ENCODE measurements around the gene DRGX.

Gene DRGX

GRCh38 chr10:49361178-49361554 lies 34.7 kb downstream of the DRGX start:
- no peak for ATAC-seq

DNA sequence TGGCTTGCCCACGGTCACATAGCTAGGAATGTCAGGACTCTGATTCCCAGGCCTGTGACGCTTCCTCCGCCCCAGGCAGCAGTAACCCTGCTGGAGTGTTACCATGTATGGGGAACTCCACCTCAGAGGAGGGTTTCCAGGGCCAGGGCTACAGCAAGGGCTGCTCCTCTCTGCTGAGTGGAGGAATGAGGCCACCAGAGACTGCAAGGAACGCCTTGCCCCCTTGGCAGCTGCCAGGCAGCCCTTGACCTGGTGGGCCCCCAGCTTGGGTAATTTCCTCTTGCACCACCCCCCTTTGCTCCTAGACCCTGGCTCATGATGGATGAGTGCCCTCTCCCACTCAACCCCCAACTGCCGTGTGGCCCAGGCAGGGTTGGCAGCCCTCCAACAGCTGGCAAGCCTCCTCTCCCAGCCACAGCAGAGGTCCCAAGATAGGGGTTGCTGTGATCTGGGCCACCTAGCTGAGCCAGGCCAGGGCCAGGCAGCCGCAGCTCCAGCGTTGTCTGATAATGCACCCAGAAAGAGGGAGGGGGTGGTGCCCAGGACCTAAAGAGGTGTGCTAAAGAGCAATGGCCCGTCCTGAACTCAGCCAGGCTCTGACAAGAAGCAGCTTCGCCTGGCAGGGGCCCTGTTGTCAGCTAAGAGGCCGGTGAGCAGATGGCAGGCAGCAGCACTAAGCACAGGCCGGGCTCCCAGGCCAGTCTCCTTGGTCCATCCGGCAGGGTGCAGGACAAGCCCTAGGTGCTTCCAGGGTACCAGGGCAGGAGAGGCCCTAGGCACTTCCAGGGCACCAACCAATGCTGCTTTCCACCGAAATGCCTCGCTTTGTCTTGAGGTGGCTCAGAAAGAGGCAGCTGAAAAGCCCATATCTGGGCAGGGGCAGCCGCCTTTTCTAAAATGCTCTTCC lies 35.4 kb downstream of the DRGX start:
- ATAC-seq, result no peak

GRCh38 chr10:49359349-49360270 lies 36.3 kb downstream of the DRGX start:
- no peak for ATAC-seq

DNA sequence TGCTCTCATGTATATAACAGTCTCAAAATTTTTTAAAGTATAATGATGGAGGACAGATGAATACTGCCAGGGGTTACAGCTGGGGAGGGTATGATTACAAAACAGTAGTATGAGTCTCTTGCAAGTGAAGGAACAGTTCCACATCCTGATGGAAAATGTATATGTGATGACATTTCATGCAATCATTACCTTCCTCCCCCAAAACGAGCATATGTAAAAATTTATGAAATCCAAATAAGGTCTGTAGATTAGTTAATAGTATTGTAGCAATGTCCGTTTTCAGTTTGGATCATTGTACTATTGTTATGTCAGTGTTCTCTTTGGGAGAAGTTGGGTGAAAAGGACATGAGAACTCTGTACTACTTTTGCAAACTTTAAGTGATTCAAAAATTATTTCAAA lies 38.0 kb downstream of the DRGX start:
- no peak for ATAC-seq

- peak in 1 of 2 donors; percentile 31 for ATAC-seq
These were observed 38.9 kb downstream of the DRGX start for GRCh38 chr10:49356944-49357343.

- ATAC-seq, result no peak
These were observed 39.7 kb downstream of the DRGX start for GRCh38 chr10:49356181-49356580.

DNA sequence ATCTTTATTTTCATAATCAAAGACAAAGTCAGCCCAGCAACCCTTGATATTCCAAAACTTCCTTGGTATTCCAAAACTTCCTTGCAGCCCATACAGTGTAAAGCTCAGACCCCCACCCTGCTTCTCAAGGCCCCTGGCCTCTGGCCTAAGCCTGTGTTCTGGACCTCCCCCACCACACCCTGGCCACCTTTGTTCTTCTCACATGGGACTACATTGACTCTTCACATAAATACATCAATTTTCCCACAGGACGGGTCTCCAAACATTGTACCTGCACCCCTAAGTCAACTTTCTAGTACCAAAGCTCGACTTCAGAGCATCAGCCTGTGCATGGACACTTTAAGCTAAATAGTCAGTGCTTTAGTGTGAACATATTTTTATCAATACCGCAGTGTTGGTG lies 40.7 kb downstream of the DRGX start:
- no peak for ATAC-seq

DNA sequence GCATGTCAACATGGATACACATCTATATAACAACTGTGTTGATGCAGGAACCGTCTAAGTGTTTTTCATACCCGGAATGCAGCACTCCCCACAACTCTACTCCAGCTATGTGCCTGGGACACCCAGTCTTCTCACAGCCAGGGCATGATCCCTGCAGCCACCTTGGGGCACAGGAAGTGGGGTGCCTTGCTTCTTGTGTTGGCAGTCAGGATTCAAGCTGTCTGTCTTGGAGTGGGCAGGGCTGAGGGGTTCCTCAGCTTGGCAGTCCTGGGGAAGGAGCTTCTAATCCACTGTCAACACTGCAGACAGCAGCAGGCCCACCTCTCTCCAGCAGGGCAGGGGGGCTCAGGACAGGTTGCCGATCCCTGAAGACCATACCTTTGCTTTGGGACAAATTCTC lies 41.3 kb downstream of the DRGX start:
- ATAC-seq, result no peak

- no peak for ATAC-seq
These were observed 41.9 kb downstream of the DRGX start for GRCh38 chr10:49353895-49354566.

GRCh38 chr10:49353026-49353894 lies 42.6 kb downstream of the DRGX start:
- ATAC-seq, result no peak

- ATAC-seq, result no peak
These were observed 43.6 kb downstream of the DRGX start for GRCh38 chr10:49352323-49352722.

DNA sequence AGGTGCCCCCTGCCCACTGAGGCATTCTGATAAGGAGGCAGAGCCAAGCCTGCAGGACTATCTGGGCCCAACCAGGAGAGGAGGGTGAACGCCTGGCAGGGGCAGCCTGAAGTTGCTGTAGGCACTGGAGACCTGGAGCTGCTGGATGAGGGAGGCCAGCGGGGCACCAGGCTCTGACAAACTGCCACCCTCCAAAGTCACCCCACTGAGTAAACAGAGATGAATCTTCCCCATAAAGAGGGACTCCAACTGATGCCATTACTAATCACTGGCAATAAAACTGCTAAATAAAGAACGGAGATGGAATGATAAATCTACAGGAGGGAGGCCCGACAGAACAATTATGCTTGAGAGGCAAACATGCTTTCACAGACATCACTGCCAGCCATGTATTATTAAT lies 44.2 kb downstream of the DRGX start:
- ATAC-seq, result no peak

GRCh38 chr10:49350846-49351532 lies 44.9 kb downstream of the DRGX start:
- no peak for ATAC-seq

DNA sequence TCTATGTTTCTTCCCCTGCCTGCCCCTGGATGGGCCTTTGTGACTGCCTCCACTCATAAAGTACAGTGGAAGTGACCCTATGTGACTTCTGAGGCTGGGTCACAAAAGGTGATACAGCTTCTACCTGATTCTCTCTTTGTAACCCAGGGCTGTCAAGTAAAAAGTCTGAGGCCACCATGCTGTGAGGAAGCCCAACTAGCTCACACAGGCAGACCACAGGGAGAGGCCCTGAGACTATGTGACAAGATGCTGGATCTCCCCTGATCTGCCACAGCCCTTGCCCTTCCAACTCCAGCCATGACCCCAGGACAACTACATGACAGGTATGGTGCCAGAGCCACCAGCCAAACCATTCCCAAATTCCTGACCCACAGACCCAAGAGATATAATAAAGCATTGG lies 45.8 kb downstream of the DRGX start:
- ATAC-seq, result no peak

DNA sequence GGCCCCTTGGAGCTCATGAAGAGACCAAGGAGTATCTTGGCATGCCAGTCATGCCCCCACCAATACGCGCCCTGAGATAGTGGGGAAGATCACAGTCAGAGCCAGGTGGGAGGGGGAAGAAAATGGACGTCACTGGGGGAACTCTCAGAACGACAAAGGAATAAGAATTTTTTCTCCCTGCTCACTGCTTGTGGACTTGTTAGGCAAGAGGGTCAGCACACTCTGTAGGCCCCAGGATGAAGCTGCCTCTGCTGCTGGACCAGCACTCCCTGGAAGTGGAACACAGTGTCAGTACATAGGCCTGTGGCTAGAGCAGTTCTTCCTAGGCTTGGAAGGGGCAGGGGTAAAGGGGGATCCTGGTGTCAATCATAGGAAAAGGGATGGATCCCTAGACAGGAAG lies 46.5 kb downstream of the DRGX start:
- no peak for ATAC-seq

GRCh38 chr10:49348593-49348992 lies 47.3 kb downstream of the DRGX start:
- ATAC-seq, result no peak

DNA sequence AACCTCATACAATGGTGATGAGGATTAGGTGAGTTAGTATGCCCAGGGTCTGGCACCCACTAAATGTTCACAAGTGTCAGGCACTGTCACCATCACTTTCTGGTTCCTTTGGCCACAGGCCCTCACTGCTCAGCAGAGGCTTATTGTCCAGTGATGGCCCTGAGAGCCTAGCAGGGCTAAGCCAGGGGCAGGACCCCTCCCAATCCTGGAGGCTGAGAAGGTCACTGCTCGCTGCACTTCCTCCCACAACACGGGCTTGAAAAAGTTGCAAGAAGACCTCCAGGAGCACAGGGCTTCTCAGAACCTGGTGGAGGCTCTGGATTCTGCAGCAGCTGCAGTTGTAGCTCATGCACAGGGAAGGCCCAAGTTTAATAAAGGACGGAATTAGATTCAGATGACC lies 48.1 kb downstream of the DRGX start:
- no peak for ATAC-seq

DNA sequence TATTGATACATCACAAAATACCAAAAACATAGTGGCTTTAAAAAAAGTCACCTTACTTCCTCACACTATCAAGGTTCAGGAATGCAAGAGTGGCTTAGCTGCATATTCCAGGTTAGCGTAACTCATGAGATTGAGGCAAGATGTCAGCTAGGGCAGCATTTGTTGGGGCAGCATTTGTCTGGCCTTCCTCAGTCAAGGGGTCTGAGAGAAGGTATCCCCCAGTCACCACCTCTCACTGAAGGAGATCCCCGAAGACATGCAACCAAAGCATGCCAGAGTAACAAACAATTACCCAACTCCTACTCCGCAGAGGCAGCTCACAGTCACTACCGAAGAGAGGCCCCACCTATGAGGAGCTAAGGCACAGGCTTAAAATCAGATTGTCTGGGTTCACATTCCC lies 48.5 kb downstream of the DRGX start:
- ATAC-seq, result no peak

GRCh38 chr10:49344840-49345239 lies 51.0 kb downstream of the DRGX start:
- no peak for ATAC-seq

GRCh38 chr10:49338604-49339003 lies 57.3 kb downstream of the DRGX start:
- ATAC-seq, result no peak

GRCh38 chr10:49335364-49335972 lies 60.4 kb downstream of the DRGX start:
- no peak for ATAC-seq
